Smooth muscle cell of the coronary artery (primary cell): ENCODE measurements around the gene RPP25. TPM values are rescaled to one million over a fixed set of nuclear protein-coding genes. Genes with fewer than 3 reads are reported as not detected.

Experiments
- total RNA-seq: library from RNA; depleted of rRNA; stranded (reverse); fragments of >200 nt; gene quantifications from 2 replicates; pipeline ENCODE4 v1.2.3, GENCODE V29; 2014; ENCODE audit warnings: low replicate concordance

The RPP25 gene, protein sequence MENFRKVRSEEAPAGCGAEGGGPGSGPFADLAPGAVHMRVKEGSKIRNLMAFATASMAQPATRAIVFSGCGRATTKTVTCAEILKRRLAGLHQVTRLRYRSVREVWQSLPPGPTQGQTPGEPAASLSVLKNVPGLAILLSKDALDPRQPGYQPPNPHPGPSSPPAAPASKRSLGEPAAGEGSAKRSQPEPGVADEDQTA
- total RNA-seq = 1.8 and 4.4 TPM in 2 replicates

GRCh38 chr15:74956648-74957475 lies at the start of gene RPP25:
Gene RPP25 (minus strand): TSS chr15:74956772. CDS start chr15:74956583, 189 bp downstream.

DNA sequence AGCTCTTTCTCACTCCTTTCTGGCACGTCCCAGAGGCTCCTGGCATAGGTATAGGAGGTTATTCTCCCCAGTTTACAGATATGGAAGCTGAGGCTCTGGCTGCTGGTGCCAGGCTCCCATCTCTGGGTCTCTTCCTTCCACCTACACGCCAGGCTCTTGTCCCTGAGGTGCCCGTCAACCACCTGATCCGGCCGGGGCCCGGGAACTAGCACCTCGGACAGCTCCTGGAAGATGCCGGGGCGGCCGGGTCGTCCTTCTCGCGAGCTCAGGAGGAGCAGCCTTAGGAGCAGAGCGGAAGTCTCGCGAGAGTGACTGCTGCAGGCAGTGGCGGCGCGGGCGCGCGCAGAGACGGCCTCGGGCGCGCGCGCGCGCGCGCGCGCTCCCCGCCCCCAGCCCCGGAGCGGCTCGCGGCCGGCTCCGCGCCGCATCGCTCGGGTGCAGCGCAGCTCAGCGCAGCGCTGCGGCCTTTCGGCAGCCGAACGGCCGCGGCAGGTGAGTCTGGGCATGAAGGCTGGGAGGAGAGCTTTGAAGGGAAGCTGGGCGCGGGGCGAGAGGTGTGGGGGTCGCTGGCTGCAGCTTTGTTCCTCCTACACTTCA lies 38.7 kb upstream of the RPP25 start, which contains the start of gene SCAMP5:
SCAMP5 (plus strand) TSS at position 382 of the 597 bp plus-strand sequence. CDS start 16,277 bp downstream, outside the sequence.

GRCh38 chr15:74937590-74938371 lies 18.8 kb downstream of the RPP25 start, which contains the start of gene COX5A:
Gene COX5A (minus strand): TSS chr15:74938073. CDS start chr15:74938014, 59 bp downstream.

DNA sequence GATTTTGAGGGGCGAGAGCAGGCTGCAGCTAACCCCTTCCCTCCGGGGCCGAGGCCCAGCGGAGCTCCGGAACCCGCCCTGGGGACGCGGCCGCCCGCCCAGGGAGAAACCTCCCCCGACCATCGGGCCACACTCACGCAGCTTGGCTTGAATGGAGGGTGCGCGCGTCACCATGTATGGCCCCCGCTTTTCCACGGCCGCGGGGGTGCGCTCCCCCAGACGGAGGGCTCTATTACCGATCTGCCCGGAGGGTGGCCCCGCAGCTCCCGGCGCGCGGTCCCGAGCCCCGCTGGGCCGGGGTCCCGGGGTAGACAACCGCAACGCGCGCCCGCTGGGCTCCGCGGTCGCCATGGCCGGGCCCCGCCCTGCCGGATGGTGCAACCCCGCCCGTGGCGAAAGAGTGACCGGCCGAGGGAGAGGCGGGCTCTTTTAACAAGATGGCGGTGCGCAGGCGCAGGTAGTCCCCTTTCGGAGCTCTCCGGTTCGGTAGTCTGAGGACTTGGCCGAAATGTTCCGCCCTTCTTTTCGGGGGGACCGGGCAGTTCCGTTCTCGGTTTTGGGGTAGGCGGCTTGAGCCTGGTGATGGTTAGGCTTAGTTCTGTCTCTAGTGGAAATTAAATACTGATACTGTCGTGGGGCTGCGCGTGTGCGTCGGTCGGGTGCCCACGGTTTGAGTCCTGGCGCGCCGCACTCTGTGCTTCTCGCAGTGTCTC lies 50.0 kb downstream of the RPP25 start, which contains the start of gene FAM219B:
FAM219B (minus strand) TSS at position 402 of the 713 bp plus-strand sequence; CDS start at position 351, 51 bp downstream.

Other genes with a start within 250 kb of the RPP25 start
- gene CYP1A1, start 231.2 kb downstream of the RPP25 start, total RNA-seq = 0.45 TPM in 1 of 2 replicates, not detected in the other
- not detected in 2 replicates for gene CYP1A2, start 207.9 kb downstream of the RPP25 start, total RNA-seq
- gene CSK, start 174.7 kb downstream of the RPP25 start, total RNA-seq = 21.3 and 22.6 TPM in 2 replicates
- gene LMAN1L, start 143.9 kb downstream of the RPP25 start, total RNA-seq = not detected in 2 replicates
- gene CPLX3, start 130.1 kb downstream of the RPP25 start, total RNA-seq = not detected in 2 replicates
- gene ULK3, start 113.6 kb downstream of the RPP25 start, total RNA-seq = 4.4 and 11.4 TPM in 2 replicates
- 9.2 and 15.6 TPM in 2 replicates for gene SCAMP2, start 83.4 kb downstream of the RPP25 start, total RNA-seq
- gene MPI, start 66.7 kb downstream of the RPP25 start, total RNA-seq = 57.1 and 62.5 TPM in 2 replicates
- 31.7 and 35.6 TPM in 2 replicates for gene FAM219B, start 49.9 kb downstream of the RPP25 start, total RNA-seq
- gene COX5A, start 18.7 kb downstream of the RPP25 start, total RNA-seq = 19.4 and 37.5 TPM in 2 replicates
- 0.94 and 1.3 TPM in 2 replicates for gene SCAMP5, start 38.8 kb upstream of the RPP25 start, total RNA-seq
- gene PPCDC, start 66.8 kb upstream of the RPP25 start, total RNA-seq = 3.3 and 10.1 TPM in 2 replicates
- 0.94 and 2.3 TPM in 2 replicates for gene C15orf39, start 245.1 kb upstream of the RPP25 start, total RNA-seq